GM18861 (cell line): Measurements from ENCODE around the gene GCSH.

Experiments
- ATAC-seq: cut with Tn5 transposase; IDR thresholded peaks from one replicate; pipeline ENCODE4 v1.9.1; 2021; ENCODE audit not compliant: unreplicated experiment

Gene GCSH

GRCh38 chr16:81105946-81106345, 9.8 kb upstream of the GCSH start:
- ATAC-seq, result no peak

DNA sequence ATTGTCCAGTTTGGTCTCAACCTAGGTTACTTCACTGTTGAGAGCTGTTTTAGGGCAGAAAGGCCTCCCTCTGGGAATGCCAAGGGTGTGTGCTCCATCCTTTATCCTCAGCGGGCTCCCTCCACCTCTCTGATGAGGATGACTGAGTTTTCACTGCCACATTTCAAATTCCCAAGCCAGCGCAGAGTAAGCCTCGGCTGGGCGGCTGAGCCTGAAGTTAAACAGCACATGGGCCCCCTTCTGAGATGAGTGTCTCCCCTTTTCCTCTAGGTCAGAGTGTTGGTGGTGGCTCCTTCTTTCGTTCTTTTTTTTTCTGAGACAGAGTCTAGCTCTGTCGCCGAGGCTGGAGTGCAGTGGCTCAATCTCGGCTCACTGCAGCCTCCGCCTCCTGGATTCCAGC, 5.5 kb upstream of the GCSH start:
- ATAC-seq, result no peak

GRCh38 chr16:81099958-81100357, 3.8 kb upstream of the GCSH start:
- no peak for ATAC-seq

- no peak for ATAC-seq
Observed at GRCh38 chr16:81097230-81097629, 1.0 kb upstream of the GCSH start.

DNA sequence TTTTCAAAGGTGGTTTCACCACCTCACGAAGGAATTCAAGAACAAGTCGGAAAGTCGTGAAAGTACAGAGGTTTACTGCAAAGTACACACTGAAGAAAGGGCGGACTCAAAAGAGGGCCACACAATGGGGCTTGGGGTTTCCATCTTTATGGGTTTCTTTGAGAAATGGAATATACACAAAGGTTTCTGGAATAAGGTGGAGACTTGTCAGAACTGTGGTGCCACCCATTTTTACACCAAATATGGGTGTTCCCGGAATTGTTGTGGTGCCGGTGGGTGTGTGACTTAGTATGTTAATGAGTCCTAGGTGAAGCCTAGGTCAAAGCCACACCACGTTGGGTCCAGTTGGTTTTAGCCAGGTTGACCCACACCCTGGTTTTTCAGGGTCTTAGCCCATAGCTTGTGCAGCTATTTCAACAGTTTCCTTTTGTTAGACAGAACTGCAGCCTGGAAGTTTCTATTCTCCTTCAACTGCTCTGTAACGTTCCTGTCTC, 567 bp upstream of the GCSH start:
- no peak for ATAC-seq

DNA sequence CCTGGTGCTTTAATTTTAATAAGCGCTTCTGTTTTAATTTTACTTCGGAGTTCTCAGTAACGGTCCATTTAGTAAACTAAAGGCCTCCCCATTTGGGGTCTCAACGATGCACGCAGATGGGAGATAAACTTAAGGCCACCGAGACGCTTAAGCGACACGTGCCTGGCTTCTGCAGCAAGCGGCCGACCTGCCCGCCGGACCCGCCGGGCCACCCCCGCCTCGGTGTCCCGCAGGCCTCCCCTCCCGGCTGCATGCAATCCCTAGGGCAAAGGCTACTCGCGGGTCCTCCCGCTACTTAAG, 592 bp downstream of the GCSH start:
- ATAC-seq, result no peak

DNA sequence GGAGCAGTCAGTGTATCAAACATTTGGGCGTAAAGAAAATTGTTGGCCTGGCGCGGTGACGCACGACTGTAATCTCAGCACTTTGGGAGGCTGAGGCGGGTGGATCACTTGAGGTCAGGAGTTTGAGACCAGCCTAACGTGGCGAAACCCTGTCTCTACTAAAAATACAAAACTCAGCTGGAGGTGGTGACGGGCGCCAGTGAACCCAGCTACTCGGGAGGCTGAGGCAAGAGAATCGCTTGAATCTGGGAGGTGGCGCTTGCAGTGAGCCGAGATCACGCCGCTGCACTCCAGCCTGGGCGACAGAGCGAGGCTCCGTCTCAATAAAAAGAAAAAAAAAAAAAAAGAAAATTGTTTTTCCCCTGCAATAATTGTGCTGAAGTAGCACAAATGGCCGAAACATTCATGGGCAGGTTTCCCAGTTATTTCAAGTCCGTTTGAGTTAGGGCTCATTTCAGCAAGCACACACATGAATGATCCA, 1.4 kb downstream of the GCSH start:
- ATAC-seq, result no peak

DNA sequence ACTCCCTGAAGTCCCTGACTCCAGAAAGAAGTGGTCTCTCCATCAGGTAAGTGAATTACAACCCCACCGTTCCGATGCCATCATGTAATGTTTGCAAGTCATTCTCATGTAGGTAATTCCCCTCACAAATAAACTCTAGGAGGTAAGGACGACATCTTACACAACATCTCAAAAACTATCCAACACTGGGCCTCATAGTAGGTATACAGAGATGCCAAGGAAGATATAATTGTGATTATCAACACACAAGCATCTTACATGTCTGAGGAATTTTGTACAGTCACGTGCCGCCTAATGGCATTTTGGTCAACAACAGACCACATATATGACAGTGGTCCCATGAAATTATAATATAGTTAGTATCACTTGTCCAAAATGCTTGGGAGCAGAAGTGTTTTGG, 7.4 kb downstream of the GCSH start:
- no peak for ATAC-seq

DNA sequence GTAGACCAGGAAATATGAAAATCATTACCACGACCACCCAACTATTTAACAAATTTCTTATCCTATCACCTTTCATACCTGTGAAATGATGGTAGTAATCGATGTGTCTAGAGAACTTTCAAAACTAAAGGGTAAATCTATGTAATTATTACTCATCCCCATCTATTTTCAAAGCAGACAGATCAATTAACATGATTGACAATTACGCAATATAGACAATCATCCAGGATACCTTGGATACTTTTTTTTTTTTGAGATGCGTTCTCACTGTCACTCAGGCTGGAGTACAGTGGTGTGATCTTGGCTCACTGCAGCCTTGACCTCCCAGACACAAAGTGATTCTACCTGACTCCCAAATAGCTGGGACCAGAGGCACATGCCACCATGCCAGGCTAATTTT, 15.2 kb downstream of the GCSH start:
- ATAC-seq, result no peak

GRCh38 chr16:81080233-81080632, 16.0 kb downstream of the GCSH start:
- no peak for ATAC-seq

DNA sequence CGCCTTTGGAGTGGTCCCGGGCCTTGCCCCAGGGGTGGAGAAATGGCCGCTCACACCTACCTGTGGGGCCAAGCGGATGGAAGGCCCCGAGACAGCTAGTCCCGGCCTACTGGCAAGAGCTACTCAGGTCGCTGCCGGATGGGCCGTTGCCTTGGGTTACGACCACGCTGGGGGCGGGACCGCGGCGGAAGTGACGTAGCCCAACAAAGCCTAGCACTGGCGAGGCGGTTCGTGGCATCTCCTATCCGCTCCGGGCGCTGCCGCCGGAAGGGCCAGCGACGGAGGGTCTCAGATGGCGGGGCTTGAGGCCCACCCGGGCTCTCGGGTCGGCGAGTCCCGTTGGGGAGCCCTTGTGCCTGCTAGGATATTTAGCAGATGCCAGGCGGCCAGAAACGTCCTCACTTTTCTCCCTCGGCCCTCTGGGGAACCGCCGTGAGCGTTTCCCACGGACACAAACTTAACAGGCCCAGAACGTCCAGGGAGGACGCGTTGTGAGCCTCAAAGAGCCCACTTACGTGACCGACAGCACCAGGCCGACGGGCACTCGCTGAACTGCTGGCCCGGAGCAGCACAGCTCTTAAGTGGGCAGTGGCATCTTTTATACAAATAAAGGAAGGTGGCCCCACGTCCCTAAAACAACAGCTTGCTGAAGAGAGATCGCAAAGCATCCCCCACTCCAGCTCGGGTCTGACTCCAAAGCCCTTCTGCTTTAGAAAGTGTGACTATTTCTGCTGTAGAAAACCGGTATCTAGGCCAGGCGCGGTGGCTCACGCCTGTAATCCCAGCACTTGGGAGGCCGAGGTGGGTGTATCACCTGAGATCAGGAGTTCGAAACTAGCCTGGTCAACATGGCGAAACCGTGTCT, 18.9 kb downstream of the GCSH start, which contains the start of gene C16orf46:
Gene C16orf46 (minus strand): TSS at position 163 of the 865 bp plus-strand sequence. CDS start 13,283 bp downstream, outside the sequence.
- peak; percentile 94 for ATAC-seq

GRCh38 chr16:81076566-81077075, 19.6 kb downstream of the GCSH start:
- peak; percentile 59 for ATAC-seq

- no peak for ATAC-seq
Observed at GRCh38 chr16:81073560-81074330, 22.4 kb downstream of the GCSH start.

DNA sequence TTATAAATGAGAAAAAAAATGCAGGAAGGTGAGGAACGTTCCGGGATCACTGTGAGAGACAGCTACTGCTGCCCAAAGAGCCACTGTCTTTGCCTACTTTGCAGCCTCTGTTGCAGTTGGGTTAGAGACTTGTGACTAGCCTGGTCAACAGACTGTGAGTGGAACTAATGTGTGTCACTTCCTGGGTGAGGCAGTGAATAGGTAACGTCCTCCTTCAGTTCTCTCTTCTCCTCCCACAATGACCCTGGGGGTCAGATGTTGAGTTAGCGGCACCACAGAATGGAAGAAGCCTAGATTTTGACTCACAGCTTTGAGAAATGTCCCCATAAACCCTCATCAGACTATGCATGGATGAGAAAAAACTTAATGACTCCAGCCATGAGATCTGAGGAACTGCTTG, 24.4 kb downstream of the GCSH start:
- no peak for ATAC-seq

DNA sequence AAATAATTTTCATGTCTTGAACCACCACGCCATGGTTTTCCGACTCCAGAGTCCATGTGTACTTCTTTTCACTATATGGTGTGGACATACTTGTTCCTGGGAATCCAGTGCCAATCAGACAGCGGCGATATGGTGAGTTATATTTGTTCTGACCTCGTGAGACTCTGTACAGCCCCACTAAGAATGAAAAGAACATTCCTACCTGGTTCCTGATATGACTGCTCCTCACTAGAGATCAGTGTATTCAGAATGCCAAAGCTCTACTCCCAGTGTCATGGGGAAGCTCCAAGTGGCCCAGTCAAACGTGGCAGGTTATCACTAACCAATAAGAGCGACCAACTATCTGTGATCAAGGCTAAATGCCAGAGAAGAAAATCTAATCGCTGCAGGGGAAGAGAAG, 25.2 kb downstream of the GCSH start:
- ATAC-seq, result no peak

GRCh38 chr16:81069063-81069462, 27.1 kb downstream of the GCSH start:
- ATAC-seq, result no peak

- ATAC-seq, result no peak
Observed at GRCh38 chr16:81067166-81067565, 29.0 kb downstream of the GCSH start.

DNA sequence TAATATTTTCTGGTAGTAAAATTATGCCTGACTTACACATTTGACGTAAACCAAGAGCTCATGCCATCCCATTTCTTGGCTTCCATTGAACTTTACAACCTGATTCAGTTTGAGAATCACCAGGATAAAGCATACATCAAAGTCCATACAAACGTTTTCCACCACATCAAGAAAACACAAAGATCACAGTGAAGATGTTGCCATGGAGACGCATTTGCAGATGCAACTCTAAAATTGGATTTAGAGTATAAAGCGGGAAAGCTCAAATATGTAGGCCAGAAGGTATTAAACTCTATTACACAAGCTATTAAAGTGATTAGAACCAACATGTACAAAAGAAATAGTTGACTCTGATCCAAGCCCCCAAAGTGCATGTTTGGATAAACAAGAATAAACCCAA, 29.5 kb downstream of the GCSH start:
- ATAC-seq, result no peak

DNA sequence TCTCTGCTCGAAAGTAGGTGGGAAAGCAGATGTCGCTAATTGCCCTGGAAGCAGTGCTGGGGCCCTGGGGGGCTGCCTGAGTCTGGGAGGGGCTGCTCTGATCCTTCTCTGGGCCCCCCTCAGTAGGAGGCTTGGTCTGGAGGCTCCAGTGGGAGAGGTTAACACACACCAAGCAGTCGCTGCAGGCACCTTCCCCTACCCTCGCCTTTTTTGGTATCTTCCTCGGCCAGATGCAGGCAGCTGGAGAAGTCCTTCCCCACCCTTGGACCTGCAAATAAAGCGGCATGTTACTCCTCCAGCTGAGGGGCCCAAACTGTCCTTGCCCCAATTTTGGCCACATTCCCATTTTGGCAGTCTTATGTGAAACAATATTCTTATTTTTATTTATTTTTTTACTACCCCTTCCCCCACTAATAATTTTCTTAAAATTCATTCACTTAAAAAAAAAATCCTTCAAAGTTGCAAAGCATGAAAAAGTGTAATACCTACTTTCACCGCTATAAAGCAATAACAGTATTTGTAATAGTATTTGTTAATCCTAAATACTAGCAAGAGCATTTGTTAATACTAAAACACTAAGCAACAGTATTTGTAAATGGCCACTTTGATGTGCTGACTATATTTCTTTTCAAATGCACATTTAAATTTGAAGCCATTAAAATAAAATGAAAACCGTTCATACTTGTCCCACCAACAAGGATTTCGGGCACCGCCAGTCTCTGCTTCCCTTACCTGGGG, 34.2 kb downstream of the GCSH start:
- ATAC-seq, result no peak

DNA sequence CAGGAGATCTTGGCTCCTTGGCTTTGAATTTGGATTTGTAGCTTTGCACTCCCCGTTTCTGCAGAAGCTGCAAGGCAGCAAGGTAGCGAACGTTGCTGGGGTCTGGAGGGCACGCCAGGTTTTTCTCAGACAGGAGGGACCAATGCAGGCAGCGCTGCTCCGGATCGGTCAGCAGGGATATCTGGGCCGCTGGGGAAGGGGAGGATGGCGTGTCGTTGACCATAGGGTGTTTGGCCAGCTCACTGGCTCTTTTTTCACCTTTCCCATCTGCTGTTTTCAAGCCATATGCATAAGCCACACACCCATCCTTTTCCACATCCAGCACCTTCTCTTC, 34.9 kb downstream of the GCSH start:
- no peak for ATAC-seq

DNA sequence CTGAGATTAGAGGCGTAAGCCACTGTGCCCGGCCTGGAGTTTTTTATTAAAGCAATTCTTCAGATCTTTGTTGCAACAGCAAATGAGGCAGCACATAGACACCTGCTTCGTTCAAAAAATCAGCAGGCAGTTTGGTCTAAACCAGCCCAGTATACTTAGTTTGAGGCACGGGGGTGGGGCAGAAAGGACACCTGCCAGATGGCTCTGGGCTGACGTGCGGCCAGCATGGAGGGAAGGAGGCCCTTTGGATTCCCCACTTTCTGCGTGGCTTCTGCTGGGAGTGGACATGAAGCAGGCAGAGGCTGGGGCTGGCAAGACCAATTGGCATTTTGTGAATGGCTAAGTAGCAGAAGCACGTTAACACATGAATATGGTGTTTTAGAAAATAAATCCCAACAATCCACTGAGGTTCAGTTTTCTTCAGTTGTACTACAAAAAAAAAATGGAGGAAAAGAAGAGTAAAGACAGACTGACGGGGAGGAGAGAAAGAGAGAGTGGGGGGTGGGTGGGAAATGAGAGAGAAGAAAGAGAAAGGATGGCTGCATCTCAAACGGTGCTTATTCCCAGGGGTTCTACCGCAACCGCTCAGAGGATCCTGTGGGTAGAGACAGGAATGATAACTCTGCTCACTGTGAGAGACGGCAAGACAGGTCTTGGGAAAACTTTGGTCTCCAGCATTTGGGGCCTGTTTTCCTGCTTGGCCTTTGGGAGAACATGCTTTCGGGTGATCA, 35.5 kb downstream of the GCSH start:
- no peak for ATAC-seq
